WTC11 (cell line): ENCODE measurements around the gene KLC4. TPM values are rescaled to one million over a fixed set of nuclear protein-coding genes. Genes with fewer than 3 reads are reported as not detected.
A peak's percentile ranks its signal among the peaks of the same experiment; 100 is the strongest.

Experiments used
- ATAC-seq: fragments of 200-7000 bp; cut with Tn5 transposase; 2 replicates; pipeline ENCODE4 v1.10.0; 2021; ENCODE audit warnings: mild to moderate bottlenecking, moderate library complexity
- CTCF ChIA-PET: fragments of 300-600 bp; sonication (Branson Sonifier 250); formaldehyde crosslinking; loops from one replicate; lab custom pipeline; 2021; ENCODE audit warnings: antibody characterized with exemption; lab: Charles Lee
- POLR2A ChIA-PET: fragments of 350-600 bp; sonication (Branson Sonifier 250); formaldehyde crosslinking; loops from one replicate; lab custom pipeline; 2021; ENCODE audit warnings: antibody characterized with exemption; lab: Charles Lee
- DNase-seq: peaks from one replicate; pipeline ENCODE4 v3.0.0; 2021; ENCODE audit warnings: low spot score
- H3K27ac Mint-ChIP-seq: 2 replicates; pipeline ENCODE4 v1.8.0; 2021; ENCODE audit warnings: mixed read lengths
- H3K27me3 Mint-ChIP-seq: 2 replicates; pipeline ENCODE4 v1.8.0; 2021; ENCODE audit warnings: low read depth, mild to moderate bottlenecking, moderate library complexity, mixed read lengths
- H3K36me3 Mint-ChIP-seq: 2 replicates; pipeline ENCODE4 v1.8.0; 2021; ENCODE audit warnings: mixed read lengths
- H3K4me1 Mint-ChIP-seq: 2 replicates; pipeline ENCODE4 v1.8.0; 2022; ENCODE audit warnings: mixed read lengths
- H3K4me3 Mint-ChIP-seq: 2 replicates; pipeline ENCODE4 v1.8.0; 2021; ENCODE audit warnings: mild to moderate bottlenecking, moderate library complexity, mixed read lengths
- H3K9me3 Mint-ChIP-seq: 2 replicates; pipeline ENCODE4 v1.8.0; 2021; ENCODE audit warnings: mixed read lengths
- AR ChIP-seq: fragments of 250-450 bp; sonication (Bioruptor Pico); IDR thresholded peaks from 2 replicates; pipeline ENCODE4 v1.9.0; 2021; ENCODE audit warnings: mild to moderate bottlenecking
- ATF1 ChIP-seq: sonication (generic); formaldehyde crosslinking; IDR thresholded peaks from 2 replicates; pipeline ENCODE4 v1.8.1; 2023; ENCODE audit warnings: mild to moderate bottlenecking, moderate library complexity, missing genetic modification reagents
- ATF6 ChIP-seq: sonication (generic); formaldehyde crosslinking; IDR thresholded peaks from 2 replicates; pipeline ENCODE4 v1.8.1; 2023; ENCODE audit warnings: mild to moderate bottlenecking, missing genetic modification reagents
- CBFB ChIP-seq: sonication (generic); formaldehyde crosslinking; IDR thresholded peaks from 2 replicates; pipeline ENCODE4 v1.8.1; 2022; ENCODE audit warnings: mild to moderate bottlenecking, low read depth, missing genetic modification reagents
- FOXK1 ChIP-seq: sonication (generic); formaldehyde crosslinking; IDR thresholded peaks from 2 replicates; pipeline ENCODE4 v1.8.0; 2022; ENCODE audit warnings: mild to moderate bottlenecking, moderate library complexity, missing genetic modification reagents
- FOXP1 ChIP-seq: sonication (generic); formaldehyde crosslinking; IDR thresholded peaks from 2 replicates; pipeline ENCODE4 v1.8.0; 2022; ENCODE audit warnings: missing genetic modification reagents, mild to moderate bottlenecking, moderate library complexity, borderline replicate concordance
- GABPB1 ChIP-seq: sonication (generic); formaldehyde crosslinking; IDR thresholded peaks from 2 replicates; pipeline ENCODE4 v1.8.1; 2023; ENCODE audit warnings: mild to moderate bottlenecking, missing genetic modification reagents
- HMGA2 ChIP-seq: fragments of 250-450 bp; sonication (Bioruptor Pico); IDR thresholded peaks from 2 replicates; pipeline ENCODE4 v1.4.0; 2021; ENCODE audit warnings: mild to moderate bottlenecking, moderate library complexity
- KAT7 ChIP-seq: sonication (generic); formaldehyde crosslinking; IDR thresholded peaks from 2 replicates; pipeline ENCODE4 v1.8.1; 2023; ENCODE audit warnings: missing genetic modification reagents, mild to moderate bottlenecking, borderline replicate concordance
- NR1H2 ChIP-seq: sonication (generic); formaldehyde crosslinking; IDR thresholded peaks from 2 replicates; pipeline ENCODE4 v1.9.0; 2021; ENCODE audit warnings: mild to moderate bottlenecking, moderate library complexity, missing genetic modification reagents
- PRRX2 ChIP-seq: fragments of 250-450 bp; sonication (Bioruptor Pico); IDR thresholded peaks from 2 replicates; pipeline ENCODE4 v1.8.0; 2021; ENCODE audit warnings: mild to moderate bottlenecking
- RELA ChIP-seq: sonication (generic); formaldehyde crosslinking; IDR thresholded peaks from 2 replicates; pipeline ENCODE4 v1.8.1; 2022; ENCODE audit warnings: missing genetic modification reagents, mild to moderate bottlenecking, borderline replicate concordance
- SP1 ChIP-seq: sonication (generic); formaldehyde crosslinking; conservative IDR thresholded peaks from 2 replicates; pipeline ENCODE4 v1.8.1; 2022; ENCODE audit warnings: missing genetic modification reagents
- TP53 ChIP-seq: sonication (generic); formaldehyde crosslinking; IDR thresholded peaks from 2 replicates; pipeline ENCODE4 v1.8.1; 2023; ENCODE audit warnings: mild to moderate bottlenecking, missing genetic modification reagents
- ZBTB21 ChIP-seq: sonication (generic); formaldehyde crosslinking; IDR thresholded peaks from 2 replicates; pipeline ENCODE4 v1.8.1; 2023; ENCODE audit warnings: mild to moderate bottlenecking, missing genetic modification reagents, borderline replicate concordance
- ZMAT4 ChIP-seq: fragments of 250-450 bp; sonication (Bioruptor Pico); IDR thresholded peaks from 2 replicates; pipeline ENCODE4 v1.9.0; 2021; ENCODE audit warnings: mild to moderate bottlenecking
- ZNF219 ChIP-seq: sonication (generic); formaldehyde crosslinking; IDR thresholded peaks from 2 replicates; pipeline ENCODE4 v1.8.0; 2023; ENCODE audit warnings: missing genetic modification reagents, mild to moderate bottlenecking, borderline replicate concordance
- ZNF263 ChIP-seq: sonication (generic); formaldehyde crosslinking; IDR thresholded peaks from 2 replicates; pipeline ENCODE4 v1.8.1; 2022; ENCODE audit warnings: low read depth, mild to moderate bottlenecking, moderate library complexity, missing genetic modification reagents
- ZNF317 ChIP-seq: sonication (generic); formaldehyde crosslinking; IDR thresholded peaks from 2 replicates; pipeline ENCODE4 v1.8.1; 2023; ENCODE audit warnings: low read depth, mild to moderate bottlenecking, moderate library complexity, missing genetic modification reagents, borderline replicate concordance
- total RNA-seq: library from RNA; stranded (reverse); gene quantifications from 3 replicates; pipeline ENCODE4 v1.2.3, GENCODE V29; 2021
- TF ChIP-seq, protein P1 (sequence below): sonication (generic); formaldehyde crosslinking; IDR thresholded peaks from 2 replicates; pipeline ENCODE4 v1.8.1; 2022; ENCODE audit warnings: low read depth, mild to moderate bottlenecking, moderate library complexity, missing genetic modification reagents, borderline replicate concordance
- TF ChIP-seq, protein P2 (sequence below): sonication (generic); formaldehyde crosslinking; IDR thresholded peaks from 2 replicates; pipeline ENCODE4 v1.8.0; 2023; ENCODE audit warnings: mild to moderate bottlenecking, missing genetic modification reagents
- TF ChIP-seq, protein P3 (sequence below): sonication (generic); formaldehyde crosslinking; IDR thresholded peaks from 2 replicates; pipeline ENCODE4 v1.8.0; 2022; ENCODE audit warnings: mild to moderate bottlenecking, missing genetic modification reagents
- TF ChIP-seq, protein P4 (sequence below): fragments of 250-450 bp; sonication (Bioruptor Pico); IDR thresholded peaks from 2 replicates; pipeline ENCODE4 v1.8.0; 2021; ENCODE audit warnings: mild to moderate bottlenecking

KLC4 gene
- total RNA-seq, 1 experiment from 2014 or later: 35.7 TPM

GRCh38 chr6:43020847-43021246 lies 38.6 kb upstream of the KLC4 start (continued):
- TF ChIP-seq, protein P1, sequence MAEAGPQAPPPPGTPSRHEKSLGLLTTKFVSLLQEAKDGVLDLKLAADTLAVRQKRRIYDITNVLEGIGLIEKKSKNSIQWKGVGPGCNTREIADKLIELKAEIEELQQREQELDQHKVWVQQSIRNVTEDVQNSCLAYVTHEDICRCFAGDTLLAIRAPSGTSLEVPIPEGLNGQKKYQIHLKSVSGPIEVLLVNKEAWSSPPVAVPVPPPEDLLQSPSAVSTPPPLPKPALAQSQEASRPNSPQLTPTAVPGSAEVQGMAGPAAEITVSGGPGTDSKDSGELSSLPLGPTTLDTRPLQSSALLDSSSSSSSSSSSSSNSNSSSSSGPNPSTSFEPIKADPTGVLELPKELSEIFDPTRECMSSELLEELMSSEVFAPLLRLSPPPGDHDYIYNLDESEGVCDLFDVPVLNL: no peak

DNA sequence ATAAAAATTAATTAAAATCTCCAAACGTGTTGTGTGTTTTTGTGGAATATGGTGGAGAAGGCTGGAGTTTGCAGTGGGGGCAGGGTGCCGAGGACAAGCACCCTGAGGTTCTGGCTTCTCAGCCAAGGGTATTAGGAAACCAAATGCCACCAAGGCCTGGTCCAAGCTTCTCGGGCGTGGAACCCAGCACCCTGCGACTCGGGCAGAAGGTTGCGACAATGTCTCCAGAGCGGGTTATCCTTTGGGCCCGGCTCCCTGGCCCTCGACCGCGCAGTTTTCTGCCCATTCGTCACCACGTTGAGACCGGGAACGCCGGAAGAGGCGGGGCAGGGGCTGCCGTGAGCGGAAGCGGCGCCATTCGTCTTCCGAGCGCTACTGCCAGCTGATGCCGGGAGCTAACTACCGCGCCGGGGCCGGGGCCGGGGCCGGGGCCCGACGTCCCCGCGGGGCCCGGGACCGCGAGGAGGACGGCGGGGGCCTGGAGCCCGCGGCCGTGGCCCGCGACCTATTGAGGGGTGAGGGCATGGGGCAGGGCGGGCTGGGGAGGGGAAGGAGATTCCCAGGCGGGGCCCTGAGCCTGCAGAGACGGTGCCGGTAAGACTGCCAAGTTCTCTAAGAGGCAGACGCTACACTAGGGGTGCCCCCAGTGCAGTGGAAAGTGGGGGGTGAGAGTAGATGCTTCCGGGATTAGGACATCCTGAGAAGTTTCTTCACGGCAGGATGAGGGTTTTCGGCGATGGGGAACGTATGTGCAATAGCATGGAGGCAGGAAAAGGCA lies 38.0 kb upstream of the KLC4 start, which contains the start of gene RRP36:
TSS of gene RRP36 (plus strand) at position 354 of the 778 bp plus-strand sequence. CDS start at position 386, 32 bp downstream.
- Mint-ChIP-seq H3K27me3 (no peaks in the 10 kb centered on the region), H3K36me3 (peaks cover 47% of the 10 kb centered on the region), H3K4me1 (peaks cover 8% of the 10 kb centered on the region), H3K9me3 (no peaks in the 10 kb centered on the region), H3K4me3 (peak within 1 kb of the TSS; percentile 98), H3K27ac (peak within 1 kb of the TSS; percentile 96)
- POLR2A ChIA-PET: interaction anchor here (0.8 to 3.1 kb wide), 8 partner anchors 8 to 149 kb away, joined by 3 to 12 read pairs (median 4); partner anchors contain the start of genes CNPY3, CUL7, KLC4 and KLHDC3
- CTCF ChIA-PET: interaction anchor here (0.8 to 2.9 kb wide), 9 partner anchors 13 to 153 kb away, joined by 3 to 18 read pairs (median 5); partner anchors contain the start of genes CUL7 and GNMT
- DNase-seq (peak; percentile 79), ATAC-seq (peak; percentile 85)
- TF ChIP-seq TP53 (CRISPR knock-in tag): no peak
- TF ChIP-seq, protein P2, sequence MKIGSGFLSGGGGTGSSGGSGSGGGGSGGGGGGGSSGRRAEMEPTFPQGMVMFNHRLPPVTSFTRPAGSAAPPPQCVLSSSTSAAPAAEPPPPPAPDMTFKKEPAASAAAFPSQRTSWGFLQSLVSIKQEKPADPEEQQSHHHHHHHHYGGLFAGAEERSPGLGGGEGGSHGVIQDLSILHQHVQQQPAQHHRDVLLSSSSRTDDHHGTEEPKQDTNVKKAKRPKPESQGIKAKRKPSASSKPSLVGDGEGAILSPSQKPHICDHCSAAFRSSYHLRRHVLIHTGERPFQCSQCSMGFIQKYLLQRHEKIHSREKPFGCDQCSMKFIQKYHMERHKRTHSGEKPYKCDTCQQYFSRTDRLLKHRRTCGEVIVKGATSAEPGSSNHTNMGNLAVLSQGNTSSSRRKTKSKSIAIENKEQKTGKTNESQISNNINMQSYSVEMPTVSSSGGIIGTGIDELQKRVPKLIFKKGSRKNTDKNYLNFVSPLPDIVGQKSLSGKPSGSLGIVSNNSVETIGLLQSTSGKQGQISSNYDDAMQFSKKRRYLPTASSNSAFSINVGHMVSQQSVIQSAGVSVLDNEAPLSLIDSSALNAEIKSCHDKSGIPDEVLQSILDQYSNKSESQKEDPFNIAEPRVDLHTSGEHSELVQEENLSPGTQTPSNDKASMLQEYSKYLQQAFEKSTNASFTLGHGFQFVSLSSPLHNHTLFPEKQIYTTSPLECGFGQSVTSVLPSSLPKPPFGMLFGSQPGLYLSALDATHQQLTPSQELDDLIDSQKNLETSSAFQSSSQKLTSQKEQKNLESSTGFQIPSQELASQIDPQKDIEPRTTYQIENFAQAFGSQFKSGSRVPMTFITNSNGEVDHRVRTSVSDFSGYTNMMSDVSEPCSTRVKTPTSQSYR (CRISPR knock-in tag): peak; percentile 27; the same call in 1 of the 2 replicates
- TF ChIP-seq AR: no peak
- TF ChIP-seq ZNF317 (CRISPR knock-in tag): no peak
- no peak for TF ChIP-seq ZNF263
- no peak for TF ChIP-seq ZNF219 (CRISPR knock-in tag)
- 0 out of 2 replicates have a peak, but pooled peaks have one; percentile 19 for TF ChIP-seq RELA (CRISPR knock-in tag)
- no peak for TF ChIP-seq ZBTB21 (CRISPR knock-in tag)
- TF ChIP-seq FOXK1 (CRISPR knock-in tag): 0 out of 2 replicates have a peak, but pooled peaks have one; percentile 48
- no peak for TF ChIP-seq ATF6 (CRISPR knock-in tag)
- TF ChIP-seq, protein P3, sequence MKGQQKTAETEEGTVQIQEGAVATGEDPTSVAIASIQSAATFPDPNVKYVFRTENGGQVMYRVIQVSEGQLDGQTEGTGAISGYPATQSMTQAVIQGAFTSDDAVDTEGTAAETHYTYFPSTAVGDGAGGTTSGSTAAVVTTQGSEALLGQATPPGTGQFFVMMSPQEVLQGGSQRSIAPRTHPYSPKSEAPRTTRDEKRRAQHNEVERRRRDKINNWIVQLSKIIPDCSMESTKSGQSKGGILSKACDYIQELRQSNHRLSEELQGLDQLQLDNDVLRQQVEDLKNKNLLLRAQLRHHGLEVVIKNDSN (CRISPR knock-in tag): no peak
- 0 out of 2 replicates have a peak, but pooled peaks have one; percentile 45 for TF ChIP-seq KAT7 (CRISPR knock-in tag)
- TF ChIP-seq NR1H2 (CRISPR knock-in tag): no peak
- no peak for TF ChIP-seq CBFB (CRISPR knock-in tag)
- TF ChIP-seq, protein P4, sequence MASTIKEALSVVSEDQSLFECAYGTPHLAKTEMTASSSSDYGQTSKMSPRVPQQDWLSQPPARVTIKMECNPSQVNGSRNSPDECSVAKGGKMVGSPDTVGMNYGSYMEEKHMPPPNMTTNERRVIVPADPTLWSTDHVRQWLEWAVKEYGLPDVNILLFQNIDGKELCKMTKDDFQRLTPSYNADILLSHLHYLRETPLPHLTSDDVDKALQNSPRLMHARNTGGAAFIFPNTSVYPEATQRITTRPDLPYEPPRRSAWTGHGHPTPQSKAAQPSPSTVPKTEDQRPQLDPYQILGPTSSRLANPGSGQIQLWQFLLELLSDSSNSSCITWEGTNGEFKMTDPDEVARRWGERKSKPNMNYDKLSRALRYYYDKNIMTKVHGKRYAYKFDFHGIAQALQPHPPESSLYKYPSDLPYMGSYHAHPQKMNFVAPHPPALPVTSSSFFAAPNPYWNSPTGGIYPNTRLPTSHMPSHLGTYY: 0 out of 2 replicates have a peak, but pooled peaks have one; percentile 55
- TF ChIP-seq SP1: peak; percentile 70
- no peak for TF ChIP-seq PRRX2 (CRISPR knock-in tag)
- no peak; the same call in 1 of the 2 replicates for TF ChIP-seq FOXP1 (CRISPR knock-in tag)
- no peak for TF ChIP-seq ATF1 (CRISPR knock-in tag)
- peak; percentile 67 for TF ChIP-seq GABPB1 (CRISPR knock-in tag)
- no peak for TF ChIP-seq ZMAT4 (CRISPR knock-in tag)
- no peak for TF ChIP-seq HMGA2 (CRISPR knock-in tag)
